Measurements from ENCODE around the gene BSX.

BSX gene

GRCh38 chr11:122938557-122938956, 43.1 kb downstream of the BSX start:
- H3K9me3 ChIP-seq (ENCODE audit: insufficient read depth, low read length), result no peaks in the 10 kb centered on the region
- no peak overlapping the region for H3K4me3 ChIP-seq (ENCODE audit: insufficient read length, low read depth)
- H3K9ac ChIP-seq (ENCODE audit: insufficient read length, low read depth), result no peak overlapping the region
- H3K4me1 ChIP-seq (ENCODE audit: insufficient read depth, insufficient read length), result no peaks in the 10 kb centered on the region
- TF ChIP-seq SUZ12 (IDR thresholded peaks at IDR 0.05; ENCODE audit: extremely low read depth, insufficient read depth, insufficient read length) (no peak), YY1 (IDR thresholded peaks at IDR 0.05; ENCODE audit: insufficient read depth, insufficient read length) (no peak), ZNF274 (IDR thresholded peaks at IDR 0.05; ENCODE audit: low read depth, low read length) (no peak)
- H3K36me3 ChIP-seq (ENCODE audit: insufficient read depth, insufficient read length, low read length), result no peaks in the 10 kb centered on the region
- DNase-seq (ENCODE audit: low read depth, low spot score), result no peak
- no peaks in the 10 kb centered on the region for H3K27me3 ChIP-seq (ENCODE audit: insufficient read depth, insufficient read length)

GRCh38 chr11:122937983-122938382, 43.7 kb downstream of the BSX start:
- DNase-seq (ENCODE audit: low read depth, low spot score), result no peak
- no peak overlapping the region for H3K9ac ChIP-seq (ENCODE audit: insufficient read length, low read depth)
- no peak overlapping the region for H3K4me3 ChIP-seq (ENCODE audit: insufficient read length, low read depth)
- no peaks in the 10 kb centered on the region for H3K9me3 ChIP-seq (ENCODE audit: insufficient read depth, low read length)
- no peaks in the 10 kb centered on the region for H3K27me3 ChIP-seq (ENCODE audit: insufficient read depth, insufficient read length)
- no peak for TF ChIP-seq SUZ12 (IDR thresholded peaks at IDR 0.05; ENCODE audit: extremely low read depth, insufficient read depth, insufficient read length)
- no peak for TF ChIP-seq YY1 (IDR thresholded peaks at IDR 0.05; ENCODE audit: insufficient read depth, insufficient read length)
- no peak for TF ChIP-seq ZNF274 (IDR thresholded peaks at IDR 0.05; ENCODE audit: low read depth, low read length)
- no peaks in the 10 kb centered on the region for H3K36me3 ChIP-seq (ENCODE audit: insufficient read depth, insufficient read length, low read length)
- no peaks in the 10 kb centered on the region for H3K4me1 ChIP-seq (ENCODE audit: insufficient read depth, insufficient read length)

- Histone ChIP-seq H3K4me3 (ENCODE audit: insufficient read length, low read depth) (no peak overlapping the region), H3K9me3 (ENCODE audit: insufficient read depth, low read length) (no peaks in the 10 kb centered on the region), H3K9ac (ENCODE audit: insufficient read length, low read depth) (no peak overlapping the region), H3K36me3 (ENCODE audit: insufficient read depth, insufficient read length, low read length) (no peaks in the 10 kb centered on the region), H3K27me3 (ENCODE audit: insufficient read depth, insufficient read length) (no peaks in the 10 kb centered on the region), H3K4me1 (ENCODE audit: insufficient read depth, insufficient read length) (no peaks in the 10 kb centered on the region)
- no peak for DNase-seq (ENCODE audit: low read depth, low spot score)
- TF ChIP-seq YY1 (IDR thresholded peaks at IDR 0.05; ENCODE audit: insufficient read depth, insufficient read length), result no peak
- no peak for TF ChIP-seq ZNF274 (IDR thresholded peaks at IDR 0.05; ENCODE audit: low read depth, low read length)
- TF ChIP-seq SUZ12 (IDR thresholded peaks at IDR 0.05; ENCODE audit: extremely low read depth, insufficient read depth, insufficient read length), result no peak
Measured at GRCh38 chr11:122933416-122933815, 48.2 kb downstream of the BSX start.

GRCh38 chr11:122931510-122931909, 50.1 kb downstream of the BSX start:
- H3K4me3 ChIP-seq (ENCODE audit: insufficient read length, low read depth), result no peak overlapping the region
- H3K27me3 ChIP-seq (ENCODE audit: insufficient read depth, insufficient read length), result no peaks in the 10 kb centered on the region
- H3K9me3 ChIP-seq (ENCODE audit: insufficient read depth, low read length), result no peaks in the 10 kb centered on the region
- H3K36me3 ChIP-seq (ENCODE audit: insufficient read depth, insufficient read length, low read length), result no peaks in the 10 kb centered on the region
- no peaks in the 10 kb centered on the region for H3K4me1 ChIP-seq (ENCODE audit: insufficient read depth, insufficient read length)
- TF ChIP-seq ZNF274 (IDR thresholded peaks at IDR 0.05; ENCODE audit: low read depth, low read length), result no peak
- TF ChIP-seq YY1 (IDR thresholded peaks at IDR 0.05; ENCODE audit: insufficient read depth, insufficient read length), result no peak
- no peak for TF ChIP-seq SUZ12 (IDR thresholded peaks at IDR 0.05; ENCODE audit: extremely low read depth, insufficient read depth, insufficient read length)
- no peak for DNase-seq (ENCODE audit: low read depth, low spot score)
- H3K9ac ChIP-seq (ENCODE audit: insufficient read length, low read depth), result no peak overlapping the region

Measured in NT2/D1 (cell line).